GM19397 (cell line): Measurements from ENCODE around the gene GAB2.

ENCODE experiments used
- ATAC-seq: cut with Tn5 transposase; IDR thresholded peaks from one replicate; pipeline ENCODE4 v1.9.1; 2021; ENCODE audit warnings: mild to moderate bottlenecking, moderate library complexity; ENCODE audit not compliant: unreplicated experiment

GAB2 gene

GRCh38 chr11:78428266-78428636 lies 10.6 kb upstream of the GAB2 start:
- no peak for ATAC-seq

GRCh38 chr11:78427615-78428265 lies 10.1 kb upstream of the GAB2 start:
- ATAC-seq: no peak

- ATAC-seq: no peak
Measured at GRCh38 chr11:78426845-78427244, 9.2 kb upstream of the GAB2 start.

GRCh38 chr11:78425399-78426070 lies 7.9 kb upstream of the GAB2 start:
- no peak for ATAC-seq

- no peak for ATAC-seq
Measured at GRCh38 chr11:78424334-78425270, 7.0 kb upstream of the GAB2 start.

GRCh38 chr11:78423241-78423640 lies 5.6 kb upstream of the GAB2 start:
- no peak for ATAC-seq

- no peak for ATAC-seq
Measured at GRCh38 chr11:78420796-78421209, 3.2 kb upstream of the GAB2 start.

- ATAC-seq: no peak
Measured at GRCh38 chr11:78420255-78420764, 2.7 kb upstream of the GAB2 start.

- no peak for ATAC-seq
Measured at GRCh38 chr11:78419327-78419726, 1.7 kb upstream of the GAB2 start.

- ATAC-seq: no peak
Measured at GRCh38 chr11:78418584-78419211, 1.1 kb upstream of the GAB2 start.

GRCh38 chr11:78417888-78418583 lies 416 bp upstream of the GAB2 start:
- peak; percentile 76 for ATAC-seq

GRCh38 chr11:78416285-78417174 lies 1.1 kb downstream of the GAB2 start:
- ATAC-seq: peak; percentile 37

GRCh38 chr11:78415338-78415737 lies 2.3 kb downstream of the GAB2 start:
- no peak for ATAC-seq

GRCh38 chr11:78414321-78415051 lies 3.1 kb downstream of the GAB2 start:
- no peak for ATAC-seq

GRCh38 chr11:78408619-78409018 lies 9.0 kb downstream of the GAB2 start:
- ATAC-seq: no peak

- no peak for ATAC-seq
Measured at GRCh38 chr11:78406568-78407196, 10.9 kb downstream of the GAB2 start.

- no peak for ATAC-seq
Measured at GRCh38 chr11:78405805-78406204, 11.8 kb downstream of the GAB2 start.

GRCh38 chr11:78403781-78404180 lies 13.8 kb downstream of the GAB2 start:
- ATAC-seq: no peak
